Thyroid gland (tissue), 4 donors: ENCODE data around the gene GRB7.

Experiments
- CTCF ChIP-seq, 6 experiments: fragments of 200-600 bp in 3 of 6; fragments of 450-650 bp in 3 of 6; sonication (generic) in 3 of 6; IDR thresholded peaks; one replicate each; pipeline ENCODE4 v1.5.1; 2016 to 2019; ENCODE audit warnings: antibody characterized with exemption in 6 of 6, mild to moderate bottlenecking in 2 of 6, inconsistent platforms in 1 of 6, moderate library complexity in 1 of 6
- POLR2A ChIP-seq, 2 donors: fragments of 450-650 bp; IDR thresholded peaks; one replicate each; pipeline ENCODE4 v1.6.1; 2017; ENCODE audit warnings: antibody characterized with exemption in 2 of 2, mild to moderate bottlenecking in 2 of 2, moderate library complexity in 1 of 2

GRCh38 chr17:39776252-39776651 is 38.5 kb downstream of the GRB7 start:
- TF ChIP-seq CTCF (IDR thresholded peaks at IDR 0.05) (no peak), POLR2A (IDR thresholded peaks at IDR 0.05) (no peak)
